ENCODE measurements around the gene EXOC6.

The EXOC6 gene

DNA sequence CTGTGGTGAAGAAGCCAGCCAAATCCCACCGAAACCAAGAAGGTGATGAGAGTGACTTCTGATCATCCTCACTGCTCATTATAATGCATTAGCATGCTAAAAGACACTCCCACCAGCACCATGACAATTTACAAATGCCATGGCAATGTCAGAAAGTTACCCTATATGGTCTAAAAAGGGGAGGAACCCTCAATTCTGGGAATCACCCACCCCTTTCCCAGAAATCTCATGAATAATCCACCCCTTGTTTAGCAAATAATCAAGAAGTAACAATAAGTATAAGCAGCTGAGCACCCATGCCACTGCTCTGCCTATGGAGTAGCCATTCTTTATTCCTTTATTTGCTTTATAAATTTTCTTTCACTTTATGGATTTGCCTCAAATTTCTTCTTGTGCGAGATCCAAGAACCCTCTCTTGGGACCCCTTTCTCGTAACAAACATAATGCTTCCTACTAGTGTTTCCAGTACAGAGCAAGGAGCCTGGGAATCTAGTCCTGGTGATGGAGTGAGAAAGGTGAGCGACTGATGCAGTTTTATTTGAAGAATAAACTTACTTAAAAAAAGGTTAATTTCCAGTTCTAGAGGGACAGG is 18.4 kb upstream of the EXOC6 start:
- no peak for DNase-seq (ENCODE audit: extremely low read depth, insufficient read length)
- TF ChIP-seq, protein P1, sequence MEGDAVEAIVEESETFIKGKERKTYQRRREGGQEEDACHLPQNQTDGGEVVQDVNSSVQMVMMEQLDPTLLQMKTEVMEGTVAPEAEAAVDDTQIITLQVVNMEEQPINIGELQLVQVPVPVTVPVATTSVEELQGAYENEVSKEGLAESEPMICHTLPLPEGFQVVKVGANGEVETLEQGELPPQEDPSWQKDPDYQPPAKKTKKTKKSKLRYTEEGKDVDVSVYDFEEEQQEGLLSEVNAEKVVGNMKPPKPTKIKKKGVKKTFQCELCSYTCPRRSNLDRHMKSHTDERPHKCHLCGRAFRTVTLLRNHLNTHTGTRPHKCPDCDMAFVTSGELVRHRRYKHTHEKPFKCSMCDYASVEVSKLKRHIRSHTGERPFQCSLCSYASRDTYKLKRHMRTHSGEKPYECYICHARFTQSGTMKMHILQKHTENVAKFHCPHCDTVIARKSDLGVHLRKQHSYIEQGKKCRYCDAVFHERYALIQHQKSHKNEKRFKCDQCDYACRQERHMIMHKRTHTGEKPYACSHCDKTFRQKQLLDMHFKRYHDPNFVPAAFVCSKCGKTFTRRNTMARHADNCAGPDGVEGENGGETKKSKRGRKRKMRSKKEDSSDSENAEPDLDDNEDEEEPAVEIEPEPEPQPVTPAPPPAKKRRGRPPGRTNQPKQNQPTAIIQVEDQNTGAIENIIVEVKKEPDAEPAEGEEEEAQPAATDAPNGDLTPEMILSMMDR (IDR thresholded peaks at IDR 0.05; ENCODE audit: insufficient read depth, low read length, poor library complexity, severe bottlenecking) = no peak
- no peak overlapping the region for H3K4me3 ChIP-seq (replicated peaks; ENCODE audit: low read depth, low read length)
- no peaks in the 10 kb centered on the region; the same call in 1 of the 2 replicates for H3K27me3 ChIP-seq (replicated peaks; ENCODE audit: control insufficient read depth, insufficient read depth, low read length)
- H3K36me3 ChIP-seq (ENCODE audit: control insufficient read depth, insufficient read depth, low read length) = no peaks in the 10 kb centered on the region

DNA sequence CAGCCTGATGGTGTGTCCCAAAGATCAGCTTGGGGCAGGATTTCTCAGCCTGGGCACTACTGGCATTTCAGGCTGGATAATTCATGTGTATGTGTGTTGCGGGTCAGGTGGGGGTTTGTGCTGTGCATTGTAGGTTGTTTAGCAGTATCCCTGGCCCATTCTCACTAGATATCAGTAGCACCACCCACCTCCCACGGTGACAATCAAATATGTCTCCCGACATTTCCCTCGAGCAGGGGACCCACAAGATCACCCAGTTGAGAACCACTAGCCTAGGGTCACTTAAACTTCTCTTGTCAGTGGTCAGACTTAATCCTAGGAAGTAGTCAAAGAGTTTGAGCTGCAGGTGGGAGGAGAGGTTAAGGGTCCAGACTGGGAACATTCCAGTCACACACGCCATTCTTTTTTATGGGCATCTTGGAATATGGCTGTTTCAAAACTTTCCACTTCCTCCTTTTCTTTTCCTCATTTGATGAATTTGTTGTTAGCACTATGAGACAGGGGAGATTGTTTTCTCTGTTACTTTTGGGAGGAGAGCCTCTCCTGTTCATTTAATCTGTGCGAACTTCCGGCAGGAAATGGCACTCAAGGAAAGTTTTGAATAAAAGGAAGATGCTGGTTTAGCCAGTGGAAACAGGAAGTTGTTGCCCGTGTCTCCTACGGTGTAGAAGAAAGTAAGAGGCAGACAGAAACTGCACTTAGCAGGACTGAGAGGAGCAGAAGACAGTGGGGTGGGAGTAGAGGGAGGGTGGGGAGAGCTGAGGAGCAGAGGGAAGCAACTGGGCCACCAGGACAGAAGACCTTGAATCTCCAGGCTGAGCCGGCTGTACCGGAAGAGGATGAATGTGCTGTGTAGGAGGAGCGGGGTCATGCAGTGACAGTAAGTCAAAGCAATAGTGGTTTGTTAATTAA is 17.6 kb upstream of the EXOC6 start:
- Histone ChIP-seq H3K36me3 (ENCODE audit: control insufficient read depth, insufficient read depth, low read length) (no peaks in the 10 kb centered on the region), H3K4me3 (replicated peaks; ENCODE audit: low read depth, low read length) (peak overlapping the region; percentile 36), H3K27me3 (replicated peaks; ENCODE audit: control insufficient read depth, insufficient read depth, low read length) (no peaks in the 10 kb centered on the region; the same call in 1 of the 2 replicates)
- TF ChIP-seq, protein P1 (IDR thresholded peaks at IDR 0.05; ENCODE audit: insufficient read depth, low read length, poor library complexity, severe bottlenecking) = no peak
- DNase-seq (ENCODE audit: extremely low read depth, insufficient read length) = no peak

DNA sequence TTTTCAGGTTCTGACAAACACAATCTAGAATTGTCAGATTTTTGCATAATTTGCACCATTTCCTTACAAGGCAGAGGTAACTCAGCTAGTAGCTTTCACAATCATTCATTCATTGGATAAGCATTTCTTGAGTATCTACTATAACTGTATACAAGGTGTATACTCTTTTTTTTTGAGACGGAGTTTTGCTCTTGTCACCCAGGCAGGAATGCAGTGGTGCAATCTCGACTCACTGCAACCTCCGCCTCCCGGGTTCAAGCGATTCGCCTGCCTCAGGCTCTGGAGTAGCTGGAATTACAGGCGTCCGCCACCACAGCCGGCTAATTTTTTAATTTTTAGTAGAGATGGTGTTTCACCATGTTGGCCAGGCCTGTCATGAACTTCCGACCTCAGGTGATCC is 16.2 kb upstream of the EXOC6 start:
- Histone ChIP-seq H3K36me3 (ENCODE audit: control insufficient read depth, insufficient read depth, low read length) (no peaks in the 10 kb centered on the region), H3K27me3 (replicated peaks; ENCODE audit: control insufficient read depth, insufficient read depth, low read length) (no peaks in the 10 kb centered on the region; the same call in 1 of the 2 replicates), H3K4me3 (replicated peaks; ENCODE audit: low read depth, low read length) (no peak overlapping the region)
- DNase-seq (ENCODE audit: extremely low read depth, insufficient read length) = no peak
- TF ChIP-seq, protein P1 (IDR thresholded peaks at IDR 0.05; ENCODE audit: insufficient read depth, low read length, poor library complexity, severe bottlenecking) = no peak

DNA sequence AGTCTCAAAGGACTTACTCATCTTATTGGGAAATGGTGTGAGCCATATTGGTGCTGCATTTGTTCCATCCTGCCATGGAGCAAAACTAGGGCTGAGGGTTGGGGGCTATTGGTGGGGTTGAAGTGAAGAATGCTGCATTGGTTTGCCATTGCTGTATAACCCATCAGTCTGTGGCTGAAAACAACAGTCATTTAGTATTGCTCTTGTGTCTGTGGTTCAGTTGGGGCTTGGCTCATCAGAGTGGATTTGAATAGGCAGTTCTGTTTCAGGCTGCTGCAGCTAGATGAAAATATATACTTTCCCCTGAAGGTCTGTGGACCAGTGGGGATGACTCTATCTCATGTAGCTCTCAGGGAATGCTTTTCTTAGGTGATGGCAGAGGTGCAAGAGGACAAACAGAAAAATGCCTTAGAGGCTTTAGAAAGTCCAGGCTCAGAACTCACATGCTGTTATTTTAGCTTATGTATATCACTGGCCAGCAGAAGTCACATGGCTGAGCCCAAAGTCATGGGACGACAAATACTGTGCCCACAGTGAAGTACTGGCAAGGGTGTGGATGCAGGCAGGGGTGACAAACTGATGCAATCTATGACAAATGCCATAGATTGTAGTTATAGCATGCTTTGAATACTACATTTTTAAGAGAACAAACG is 15.2 kb upstream of the EXOC6 start:
- TF ChIP-seq, protein P1 (IDR thresholded peaks at IDR 0.05; ENCODE audit: insufficient read depth, low read length, poor library complexity, severe bottlenecking) = no peak
- Histone ChIP-seq H3K36me3 (ENCODE audit: control insufficient read depth, insufficient read depth, low read length) (no peaks in the 10 kb centered on the region), H3K4me3 (replicated peaks; ENCODE audit: low read depth, low read length) (no peak overlapping the region), H3K27me3 (replicated peaks; ENCODE audit: control insufficient read depth, insufficient read depth, low read length) (no peaks in the 10 kb centered on the region; the same call in 1 of the 2 replicates)
- no peak for DNase-seq (ENCODE audit: extremely low read depth, insufficient read length)

DNA sequence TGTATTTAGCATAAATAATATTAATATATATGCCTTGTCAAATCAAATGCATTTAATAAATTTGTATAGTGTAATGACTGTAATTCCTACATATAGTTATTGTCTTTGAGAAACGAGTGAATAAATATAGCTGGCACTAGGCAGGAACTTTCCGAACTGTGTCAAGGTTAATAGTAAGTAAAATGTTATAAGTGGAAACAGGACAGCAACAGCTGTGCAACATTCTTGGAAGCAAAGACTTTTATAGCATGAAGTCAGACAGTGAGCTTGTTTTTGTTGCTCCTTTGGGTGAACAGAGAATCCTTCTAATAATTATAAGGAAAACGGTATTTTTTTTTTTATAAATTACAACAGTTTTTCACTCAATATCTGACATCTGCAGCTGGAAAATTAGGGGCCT is 14.0 kb upstream of the EXOC6 start:
- H3K36me3 ChIP-seq (ENCODE audit: control insufficient read depth, insufficient read depth, low read length) = no peaks in the 10 kb centered on the region
- TF ChIP-seq, protein P1 (IDR thresholded peaks at IDR 0.05; ENCODE audit: insufficient read depth, low read length, poor library complexity, severe bottlenecking) = no peak
- H3K4me3 ChIP-seq (replicated peaks; ENCODE audit: low read depth, low read length) = no peak overlapping the region
- no peaks in the 10 kb centered on the region; the same call in 1 of the 2 replicates for H3K27me3 ChIP-seq (replicated peaks; ENCODE audit: control insufficient read depth, insufficient read depth, low read length)
- no peak for DNase-seq (ENCODE audit: extremely low read depth, insufficient read length)

All from GM06990 (cell line).